PC-3 (cell line): Measurements from ENCODE around the gene PDIA6.

ENCODE experiments used
- CTCF ChIP-seq: fragments of 300-600 bp; sonication (generic); conservative IDR thresholded peaks from 2 replicates; pipeline ENCODE4 v1.5.1; 2017; ENCODE audit warnings: antibody characterized with exemption, low read depth, mild to moderate bottlenecking, low read length
- EZH2 ChIP-seq: fragments of 300-600 bp; sonication (generic); IDR thresholded peaks from one replicate; pipeline ENCODE4 v1.6.1; 2017; ENCODE audit warnings: antibody characterized with exemption, mild to moderate bottlenecking, low read length; ENCODE audit not compliant: unreplicated experiment
- EZH2phosphoT487 ChIP-seq: fragments of 300-600 bp; sonication (generic); IDR thresholded peaks from 2 replicates; pipeline ENCODE4 v1.6.1; 2018; ENCODE audit warnings: mild to moderate bottlenecking, antibody characterized with exemption, low read length, borderline replicate concordance

GRCh38 chr2:10830641-10831399, 18.2 kb upstream of the PDIA6 start:
- no peak for TF ChIP-seq CTCF
- TF ChIP-seq EZH2, result no peak
- TF ChIP-seq EZH2phosphoT487, result no peak
